ENCODE data around the gene ZNF394. TPM values are rescaled to one million over a fixed set of nuclear protein-coding genes. Genes with fewer than 3 reads are reported as not detected.

ZNF394 gene
- total RNA-seq, 1 experiment from 2014 or later: 22.1 TPM

DNA sequence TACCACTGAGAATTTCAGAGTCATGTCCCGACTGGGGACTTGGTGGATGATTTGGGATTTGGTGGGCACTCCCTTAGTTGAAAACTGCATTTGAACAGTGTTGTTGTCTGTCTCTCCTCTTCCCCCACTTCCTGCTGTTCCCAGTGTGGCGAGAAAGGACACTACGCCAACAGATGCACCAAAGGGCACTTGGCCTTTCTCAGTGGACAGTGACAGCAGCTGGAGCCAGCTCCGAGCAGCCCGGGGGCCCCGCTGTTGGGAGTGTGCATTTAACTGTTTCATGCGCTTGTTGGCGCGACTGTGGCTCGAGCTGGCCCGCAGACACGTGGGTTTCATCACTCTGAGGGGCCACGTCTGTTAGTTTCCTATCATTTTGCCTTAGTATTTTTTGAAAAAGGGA is 43.8 kb downstream of the ZNF394 start:
- ChIA-PET RAD21 (ENCODE audit: low non-redundant PET in 1 of 2, low total read pairs in 2 of 2, uncharacterized antibody in 2 of 2, unreplicated experiment in 2 of 2) (no interaction called here), POLR2A (no interaction called here), CTCF (no interaction called here)
- no peaks in the 10 kb centered on the region for H3K9me3 ChIP-seq (ENCODE audit: control insufficient read depth in 1 of 2, insufficient read depth in 1 of 2, low read depth in 1 of 2, low read length in 2 of 2)
- no peaks in the 10 kb centered on the region for H3K4me1 ChIP-seq (ENCODE audit: control insufficient read depth in 1 of 2, insufficient read depth in 2 of 2, low read length in 2 of 2)
- TF ChIP-seq YY1 (IDR thresholded peaks at IDR 0.05; ENCODE audit: extremely low read depth, insufficient replicate concordance, low read depth, low read length) (no peak), POLR2AphosphoS5 (IDR thresholded peaks at IDR 0.05; ENCODE audit: low read depth, low read length) (no peak), ZBTB33 (IDR thresholded peaks at IDR 0.05; ENCODE audit: extremely low read depth, insufficient replicate concordance, low read length) (no peak), ZNF274 (IDR thresholded peaks at IDR 0.05; ENCODE audit: low read depth, low read length) (no peak), ELF1 (IDR thresholded peaks at IDR 0.05; ENCODE audit: borderline replicate concordance, low read depth) (no peak), CBX3 (IDR thresholded peaks at IDR 0.05; ENCODE audit: low read depth) (no peak)
- no peak overlapping the region for H2AFZ ChIP-seq (ENCODE audit: low read depth, low read length, poor library complexity, severe bottlenecking)
- H3K4me3 ChIP-seq (replicated peaks in 1 of 2; ENCODE audit: low read depth in 1 of 2, low read length in 2 of 2): no peak overlapping the region
- H3K9me2 ChIP-seq (ENCODE audit: insufficient read depth): no peaks in the 10 kb centered on the region
- no peak for DNase-seq (ENCODE audit: low read depth, low spot score)
- intact Hi-C loops (cut with micrococcal nuclease): no loop called here
- no peak overlapping the region for H3K9ac ChIP-seq (ENCODE audit: low read length)
- BruUV-seq (replicated peaks): no TSS peak
- no peak overlapping the region for H3K4me2 ChIP-seq (ENCODE audit: low read length)
- peaks cover 29 to 69% of the 10 kb centered on the region in 2 experiments for H3K36me3 ChIP-seq (ENCODE audit: control insufficient read depth in 1 of 2, insufficient read depth in 2 of 2, low read length in 2 of 2)
- H3K79me2 ChIP-seq (ENCODE audit: insufficient read depth, low read length): peaks cover 53% of the 10 kb centered on the region
- no peaks in the 10 kb centered on the region for H3K27me3 ChIP-seq (ENCODE audit: insufficient read depth, low read length)
- ATAC-seq: no peak
- no peak overlapping the region for H3K27ac ChIP-seq (ENCODE audit: low read depth, low read length)
- H4K20me1 ChIP-seq (ENCODE audit: insufficient read depth): peaks cover 11% of the 10 kb centered on the region; the same call in 1 of the 2 replicates

GRCh38 chr7:99455874-99456273 is 44.2 kb downstream of the ZNF394 start:
- POLR2A ChIA-PET: no interaction called here
- no peak overlapping the region for H3K4me2 ChIP-seq (ENCODE audit: low read length)
- TF ChIP-seq POLR2AphosphoS5 (IDR thresholded peaks at IDR 0.05; ENCODE audit: low read depth, low read length) (no peak; the same call in 1 of the 2 replicates), ZBTB33 (IDR thresholded peaks at IDR 0.05; ENCODE audit: extremely low read depth, insufficient replicate concordance, low read length) (no peak), CEBPB (IDR thresholded peaks at IDR 0.05; ENCODE audit: low read depth) (no peak)
- TF ChIP-seq, protein P1, sequence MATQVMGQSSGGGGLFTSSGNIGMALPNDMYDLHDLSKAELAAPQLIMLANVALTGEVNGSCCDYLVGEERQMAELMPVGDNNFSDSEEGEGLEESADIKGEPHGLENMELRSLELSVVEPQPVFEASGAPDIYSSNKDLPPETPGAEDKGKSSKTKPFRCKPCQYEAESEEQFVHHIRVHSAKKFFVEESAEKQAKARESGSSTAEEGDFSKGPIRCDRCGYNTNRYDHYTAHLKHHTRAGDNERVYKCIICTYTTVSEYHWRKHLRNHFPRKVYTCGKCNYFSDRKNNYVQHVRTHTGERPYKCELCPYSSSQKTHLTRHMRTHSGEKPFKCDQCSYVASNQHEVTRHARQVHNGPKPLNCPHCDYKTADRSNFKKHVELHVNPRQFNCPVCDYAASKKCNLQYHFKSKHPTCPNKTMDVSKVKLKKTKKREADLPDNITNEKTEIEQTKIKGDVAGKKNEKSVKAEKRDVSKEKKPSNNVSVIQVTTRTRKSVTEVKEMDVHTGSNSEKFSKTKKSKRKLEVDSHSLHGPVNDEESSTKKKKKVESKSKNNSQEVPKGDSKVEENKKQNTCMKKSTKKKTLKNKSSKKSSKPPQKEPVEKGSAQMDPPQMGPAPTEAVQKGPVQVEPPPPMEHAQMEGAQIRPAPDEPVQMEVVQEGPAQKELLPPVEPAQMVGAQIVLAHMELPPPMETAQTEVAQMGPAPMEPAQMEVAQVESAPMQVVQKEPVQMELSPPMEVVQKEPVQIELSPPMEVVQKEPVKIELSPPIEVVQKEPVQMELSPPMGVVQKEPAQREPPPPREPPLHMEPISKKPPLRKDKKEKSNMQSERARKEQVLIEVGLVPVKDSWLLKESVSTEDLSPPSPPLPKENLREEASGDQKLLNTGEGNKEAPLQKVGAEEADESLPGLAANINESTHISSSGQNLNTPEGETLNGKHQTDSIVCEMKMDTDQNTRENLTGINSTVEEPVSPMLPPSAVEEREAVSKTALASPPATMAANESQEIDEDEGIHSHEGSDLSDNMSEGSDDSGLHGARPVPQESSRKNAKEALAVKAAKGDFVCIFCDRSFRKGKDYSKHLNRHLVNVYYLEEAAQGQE (IDR thresholded peaks at IDR 0.05; ENCODE audit: low read depth): no peak

More at GRCh38 chr7:99455874-99456273, 44.2 kb downstream of the ZNF394 start:
- ChIA-PET RAD21 (ENCODE audit: low non-redundant PET in 1 of 2, low total read pairs in 2 of 2, uncharacterized antibody in 2 of 2, unreplicated experiment in 2 of 2) (no interaction called here), CTCF (no interaction called here)
- Histone ChIP-seq H3K4me1 (ENCODE audit: control insufficient read depth in 1 of 2, insufficient read depth in 2 of 2, low read length in 2 of 2) (no peaks in the 10 kb centered on the region), H3K9me3 (ENCODE audit: control insufficient read depth in 1 of 2, insufficient read depth in 1 of 2, low read depth in 1 of 2, low read length in 2 of 2) (no peaks in the 10 kb centered on the region), H3K4me3 (replicated peaks in 1 of 2; ENCODE audit: low read depth in 1 of 2, low read length in 2 of 2) (no peak overlapping the region), H2AFZ (ENCODE audit: low read depth, low read length, poor library complexity, severe bottlenecking) (no peak overlapping the region), H3K9me2 (ENCODE audit: insufficient read depth) (no peaks in the 10 kb centered on the region), H3K27ac (ENCODE audit: low read depth, low read length) (no peak overlapping the region), H3K36me3 (ENCODE audit: control insufficient read depth in 1 of 2, insufficient read depth in 2 of 2, low read length in 2 of 2) (peaks cover 31 to 71% of the 10 kb centered on the region in 2 experiments), H4K20me1 (ENCODE audit: insufficient read depth) (peaks cover 11% of the 10 kb centered on the region; the same call in 1 of the 2 replicates), H3K79me2 (ENCODE audit: insufficient read depth, low read length) (peaks cover 50% of the 10 kb centered on the region), H3K27me3 (ENCODE audit: insufficient read depth, low read length) (no peaks in the 10 kb centered on the region), H3K9ac (ENCODE audit: low read length) (no peak overlapping the region)
- no TSS peak for BruUV-seq (replicated peaks)
- ATAC-seq: no peak
- no peak for DNase-seq (ENCODE audit: low read depth, low spot score)
- intact Hi-C loops (cut with micrococcal nuclease): no loop called here

All from HCT116 (cell line).